HG03045 (cell line): ENCODE measurements around the gene NMU.
"Not testable (repeated sequence)": the region's sequence is repeated elsewhere in the genome, so short reads cannot be mapped to it uniquely, and the experiment has no call there.

ENCODE experiments used
- ATAC-seq: cut with Tn5 transposase; IDR thresholded peaks from one replicate; pipeline ENCODE4 v1.9.1; 2021; ENCODE audit warnings: mild to moderate bottlenecking, moderate library complexity; ENCODE audit not compliant: unreplicated experiment

NMU gene

GRCh38 chr4:55568905-55569504, 67.1 kb downstream of the NMU start:
- no peak for ATAC-seq

GRCh38 chr4:55561889-55562288, 74.2 kb downstream of the NMU start:
- peak; percentile 98 for ATAC-seq

- no peak for ATAC-seq
Observed at GRCh38 chr4:55560096-55560495, 76.0 kb downstream of the NMU start.

- no peak for ATAC-seq
Observed at GRCh38 chr4:55554453-55555030, 81.6 kb downstream of the NMU start.

GRCh38 chr4:55553441-55554201, 82.5 kb downstream of the NMU start:
- ATAC-seq = no peak

DNA sequence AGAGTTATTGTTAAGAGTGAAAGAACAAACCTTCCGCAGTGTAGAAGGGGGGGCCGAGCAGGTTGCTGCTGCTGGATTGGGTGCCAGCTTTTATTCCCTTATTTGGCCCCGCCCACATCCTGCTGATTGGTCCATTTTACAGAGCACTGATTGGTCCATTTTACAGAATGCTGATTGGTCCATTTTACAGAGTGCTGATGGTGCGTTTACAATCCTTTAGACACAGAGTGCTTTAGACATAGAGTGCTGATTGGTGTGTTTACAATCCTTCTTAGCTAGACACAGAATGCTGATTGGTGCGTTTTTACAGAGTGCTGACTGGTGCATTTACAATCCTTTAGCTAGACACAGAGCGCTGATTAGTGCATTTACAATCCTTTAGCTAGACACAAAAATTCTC, 84.1 kb downstream of the NMU start:
- ATAC-seq = not testable (repeated sequence)

DNA sequence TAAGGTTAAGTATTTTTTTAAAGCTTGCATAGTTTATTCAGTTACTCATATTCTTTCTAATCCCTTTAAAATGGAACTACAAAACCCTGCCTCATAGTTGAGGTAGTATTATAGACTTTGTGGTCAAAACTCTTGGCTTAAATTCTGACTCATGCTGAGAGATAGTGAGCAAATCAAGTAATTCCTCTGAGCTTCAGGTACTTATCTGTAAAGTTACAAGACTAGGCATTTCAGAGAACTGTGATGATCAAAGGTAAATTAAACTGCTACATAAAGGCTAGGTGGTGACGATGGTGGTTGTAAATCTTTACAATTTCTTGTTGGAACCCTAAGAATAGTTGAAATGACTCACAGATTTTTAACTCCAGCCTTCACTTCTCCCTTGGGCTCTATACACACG, 86.2 kb downstream of the NMU start:
- no peak for ATAC-seq

GRCh38 chr4:55547918-55548317, 88.2 kb downstream of the NMU start:
- ATAC-seq = no peak

DNA sequence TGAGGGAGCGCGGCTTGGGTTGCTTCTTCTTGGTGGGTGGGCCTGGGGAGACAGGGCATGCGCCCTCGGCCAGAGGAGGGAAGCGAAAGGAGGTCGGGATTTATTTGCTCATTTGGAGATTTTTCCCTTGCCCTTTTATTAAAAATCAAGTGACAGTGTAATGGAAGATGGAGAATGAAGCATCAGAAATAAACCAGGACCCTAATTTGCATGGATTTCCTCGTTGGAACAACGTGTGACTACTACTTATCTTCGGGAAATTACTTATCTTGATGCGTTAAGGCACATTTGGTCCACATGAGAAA, 88.7 kb downstream of the NMU start:
- no peak for ATAC-seq

GRCh38 chr4:55546756-55547465, 89.2 kb downstream of the NMU start, which contains the start of gene CLOCK:
CLOCK (minus strand) TSS chr4:55546909; CDS start chr4:55482785, 64,124 bp downstream.
- ATAC-seq = peak; percentile 78

DNA sequence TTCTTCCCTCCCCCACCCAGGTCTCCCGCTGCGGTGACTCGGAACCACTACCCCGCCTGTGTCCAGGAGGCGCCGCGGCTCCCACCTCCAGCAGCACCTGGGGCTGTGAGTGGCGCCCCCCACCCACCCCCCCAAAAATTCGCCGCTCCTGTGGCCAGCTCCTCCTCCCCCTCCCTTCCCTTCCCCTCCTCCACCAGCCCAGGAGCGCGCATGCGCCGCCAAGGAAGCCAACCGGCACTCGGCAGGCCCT, 89.7 kb downstream of the NMU start:
- peak; percentile 54 for ATAC-seq

DNA sequence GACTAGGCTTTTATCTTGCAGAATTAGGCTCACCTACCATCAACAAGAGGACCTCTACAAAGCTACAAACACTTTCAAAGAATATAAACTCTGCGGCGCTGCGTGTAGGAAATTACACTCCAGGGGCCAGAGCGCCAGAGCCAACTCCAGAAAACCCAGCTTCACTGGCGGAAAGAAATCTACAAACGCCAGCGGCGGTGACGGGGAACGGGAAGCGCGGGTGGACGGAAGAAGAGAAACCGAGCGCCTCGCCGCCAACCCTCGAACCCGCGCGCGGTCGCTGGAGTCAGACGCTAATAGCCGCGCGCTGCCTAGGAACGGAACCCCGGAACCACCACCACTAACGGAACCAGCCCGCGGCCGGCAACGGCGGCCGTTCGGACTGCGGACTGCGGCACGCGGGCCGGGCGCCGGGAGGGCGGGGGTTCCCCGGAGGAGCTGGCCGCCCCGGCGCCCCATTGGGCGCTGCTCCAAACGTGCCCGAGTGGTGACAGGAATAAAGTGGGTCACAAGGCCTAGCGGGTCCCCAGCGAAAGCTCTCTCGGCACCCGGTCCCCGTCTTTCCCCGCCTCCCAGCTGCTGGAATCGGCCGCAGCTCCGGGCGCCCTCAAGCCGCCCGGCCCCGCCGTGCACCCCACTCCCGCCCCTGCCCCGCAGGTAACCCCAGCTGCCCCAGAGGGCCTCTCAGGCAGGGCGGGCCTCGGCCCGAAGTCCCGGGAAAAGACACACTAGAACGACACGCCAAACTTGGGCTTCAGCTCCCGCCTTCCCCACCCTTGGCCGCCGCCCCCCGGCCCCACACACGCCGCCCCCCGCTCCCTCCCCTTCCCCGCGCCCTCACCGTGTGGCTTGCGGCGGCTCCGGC, 90.2 kb downstream of the NMU start:
- peak; percentile 54 for ATAC-seq
